ENCODE measurements around the gene ZNF223. TPM values are rescaled to one million over a fixed set of nuclear protein-coding genes. Genes with fewer than 3 reads are reported as not detected.

ZNF223 gene
- total RNA-seq, 4 donors from 2014 or later: 2.9 to 5.9 (median 5.0) TPM

DNA sequence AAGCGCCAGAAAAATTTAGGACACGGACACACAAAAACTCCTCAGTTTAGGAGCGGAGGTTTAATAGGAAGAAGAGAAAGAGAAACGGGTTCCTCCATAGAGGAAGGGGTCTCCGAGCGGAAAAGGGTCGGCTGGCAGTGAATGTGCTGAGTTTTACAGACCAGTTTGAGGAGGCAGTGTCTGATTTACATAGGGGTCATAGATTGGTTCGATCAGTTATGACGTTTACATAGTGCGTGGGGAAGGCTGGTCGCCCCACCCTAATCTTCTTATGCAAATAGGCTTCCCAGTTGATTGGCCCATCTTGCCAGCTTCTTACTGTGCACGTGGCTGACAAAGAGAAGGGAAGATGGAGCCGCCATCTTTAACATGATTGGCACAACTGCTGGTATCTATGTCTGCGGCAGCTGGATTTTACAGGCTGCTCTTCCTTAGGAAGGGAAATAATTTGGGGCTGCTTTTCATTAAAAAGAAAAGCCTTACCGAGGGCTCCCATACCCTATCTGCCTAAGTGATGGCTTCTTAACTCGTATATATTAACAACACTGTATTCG, 60.2 kb downstream of the ZNF223 start:
- no peak for TF ChIP-seq CTCF (IDR thresholded peaks at IDR 0.05; ENCODE audit: low read depth)

DNA sequence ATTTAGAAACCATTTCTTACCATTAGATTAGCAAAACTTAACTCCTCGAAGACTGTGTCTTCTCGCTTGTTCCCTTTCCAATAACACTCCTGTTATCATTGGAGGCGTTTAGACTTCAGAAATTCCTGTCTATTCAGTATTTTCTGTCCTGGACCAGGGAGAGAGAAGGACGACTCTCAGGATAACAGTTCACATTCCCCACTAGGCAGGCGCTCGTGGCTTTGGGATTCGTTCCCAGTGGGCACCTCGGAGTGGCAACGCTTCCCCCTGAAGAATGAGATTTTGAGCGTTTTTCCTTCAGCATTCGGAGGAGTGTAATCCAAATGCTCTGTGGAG, 60.9 kb downstream of the ZNF223 start:
- TF ChIP-seq CTCF (IDR thresholded peaks at IDR 0.05; ENCODE audit: low read depth): no peak

DNA sequence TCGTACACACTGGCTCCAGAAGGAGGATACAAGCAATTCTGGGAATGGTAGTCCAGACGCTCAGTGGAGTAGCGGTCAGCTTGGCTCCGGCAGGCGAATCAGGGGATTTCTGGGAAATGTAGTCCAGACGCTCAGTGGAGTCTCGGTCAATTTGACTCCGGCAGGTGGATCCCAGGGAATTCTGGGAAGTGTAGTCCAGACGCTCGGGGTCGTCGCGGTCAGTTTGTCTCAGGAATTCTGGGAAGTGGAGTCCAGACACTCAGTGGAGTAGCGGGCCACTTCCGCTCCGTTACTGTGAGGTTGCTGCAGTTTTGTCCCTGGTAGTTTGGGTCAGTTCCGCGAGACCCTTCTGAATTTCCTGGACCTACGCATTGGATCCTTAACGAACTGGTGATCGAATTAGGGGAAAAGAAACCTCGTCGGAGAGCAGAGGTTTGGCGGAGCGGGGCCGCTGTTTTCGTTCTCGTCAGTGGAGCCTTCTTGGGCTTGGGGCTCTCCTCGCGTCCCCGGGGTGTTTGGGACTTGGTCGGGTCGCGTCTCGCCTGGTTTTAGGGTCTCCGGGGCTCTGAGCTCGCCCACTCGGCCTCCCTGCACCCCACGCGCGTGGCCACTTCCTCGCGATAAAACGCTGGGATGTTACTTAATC, 61.4 kb downstream of the ZNF223 start, which contains the start of gene ZNF225:
Gene ZNF225, plus strand, starts transcription at position 262 of the 646 bp plus-strand sequence. CDS start 2,429 bp downstream, outside the sequence.
- TF ChIP-seq CTCF (IDR thresholded peaks at IDR 0.05; ENCODE audit: low read depth): no peak

DNA sequence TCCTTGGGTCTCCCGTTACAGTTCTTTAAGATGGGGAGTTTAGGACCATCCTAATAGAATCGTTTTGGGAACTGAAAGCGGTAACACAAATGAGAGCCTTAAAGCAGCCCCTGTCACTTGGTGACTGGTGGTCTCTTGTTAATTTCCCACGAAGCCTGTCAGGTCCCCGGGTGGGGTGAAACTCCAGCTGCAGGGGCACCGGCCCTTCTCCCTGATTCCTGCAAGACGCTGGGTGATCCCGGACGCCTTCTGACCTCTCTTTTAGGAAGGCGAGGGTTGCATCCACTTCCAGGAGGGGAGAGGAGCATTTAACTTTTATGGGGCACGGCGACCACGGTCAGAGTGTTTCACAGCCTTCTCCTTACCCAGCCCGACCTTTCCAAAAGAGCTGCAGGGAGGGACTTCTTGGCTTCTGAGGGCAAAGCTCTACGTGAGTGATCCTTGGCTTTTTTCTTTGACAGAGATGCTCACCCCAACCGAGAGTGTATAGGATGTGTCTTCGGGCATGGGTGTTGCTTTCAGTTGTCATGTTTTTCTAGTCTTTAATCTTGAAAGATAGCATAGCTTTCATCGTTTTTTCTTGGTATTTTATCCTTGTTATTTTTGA, 62.1 kb downstream of the ZNF223 start:
- TF ChIP-seq CTCF (IDR thresholded peaks at IDR 0.05; ENCODE audit: low read depth): no peak

Small RNA genes lying within 50 kb of the gene (small RNA-seq; reads per million reads assigned to genes)
- not detected for gene RNU6-902P

Other genes starting within 250 kb of the ZNF223 start
- gene LYPD5, start 249.6 kb upstream of the ZNF223 start, total RNA-seq: under 1 TPM in 3 of 4 donors, not detected in 1; 0.22 to 0.94 (median 0.51) TPM
- gene ZNF283, start 224.7 kb upstream of the ZNF223 start, total RNA-seq: 10 to 100 TPM in 1 of 4 donors, 1 to 10 TPM in 3; 5.7 to 10.5 (median 8.1) TPM
- 1 to 10 TPM in 3 of 4 donors, under 1 TPM in 1; 0.49 to 4.1 (median 1.5) TPM for gene ZNF404, start 168.1 kb upstream of the ZNF223 start, total RNA-seq
- 1 to 10 TPM; 5.9 to 8.7 (median 7.1) TPM for gene ZNF45, start 116.8 kb upstream of the ZNF223 start, total RNA-seq
- 1 to 10 TPM; 4.5 to 6.8 (median 5.6) TPM for gene ZNF221, start 100.8 kb upstream of the ZNF223 start, total RNA-seq
- gene ZNF155, start 67.8 kb upstream of the ZNF223 start, total RNA-seq: 10 to 100 TPM in 1 of 4 donors, 1 to 10 TPM in 3; 6.0 to 13.8 (median 9.1) TPM
- 10 to 100 TPM in 1 of 4 donors, 1 to 10 TPM in 3; 1.9 to 11.0 (median 3.4) TPM for gene ZNF230, start 49.1 kb upstream of the ZNF223 start, total RNA-seq
- 1 to 10 TPM; 2.2 to 3.2 (median 3.1) TPM for gene ZNF222, start 26.7 kb upstream of the ZNF223 start, total RNA-seq
- 1 to 10 TPM; 1.8 to 2.4 (median 2.1) TPM for gene ZNF284, start 20.1 kb downstream of the ZNF223 start, total RNA-seq
- 10 to 100 TPM; 19.9 to 32.6 (median 30.0) TPM for gene ZNF224, start 42.3 kb downstream of the ZNF223 start, total RNA-seq
- 1 to 10 TPM; 3.3 to 5.1 (median 4.1) TPM for gene ZNF225, start 61.4 kb downstream of the ZNF223 start, total RNA-seq
- gene ZNF234, start 89.5 kb downstream of the ZNF223 start, total RNA-seq: 1 to 10 TPM; 4.9 to 9.1 (median 7.4) TPM
- gene ZNF226, start 113.1 kb downstream of the ZNF223 start, total RNA-seq: 10 to 100 TPM; 12.9 to 20.7 (median 17.6) TPM
- 10 to 100 TPM; 15.3 to 18.3 (median 16.9) TPM for gene ZNF227, start 160.5 kb downstream of the ZNF223 start, total RNA-seq
- gene ZNF233, start 207.8 kb downstream of the ZNF223 start, total RNA-seq: under 1 TPM in 3 of 4 donors, not detected in 1; 0.44 to 0.68 (median 0.49) TPM